Endodermal cell (in vitro differentiated cells): Measurements from ENCODE around the gene SNX3. TPM values are rescaled to one million over a fixed set of nuclear protein-coding genes. Genes with fewer than 3 reads are reported as not detected.
"Not testable (repeated sequence)": the region's sequence is repeated elsewhere in the genome, so short reads cannot be mapped to it uniquely, and the experiment has no call there.

Source experiments
- DNase-seq: peaks from one replicate; pipeline ENCODE4 v3.0.0-alpha.2; 2017
- H3K27ac ChIP-seq: 2 replicates; pipeline ENCODE4 v1.5.1; 2013; ENCODE audit warnings: mild to moderate bottlenecking, low read depth, low read length, moderate library complexity
- H3K27me3 ChIP-seq: 2 replicates; pipeline ENCODE4 v1.6.1; 2013; ENCODE audit warnings: mild to moderate bottlenecking, low read length, moderate library complexity; ENCODE audit not compliant: insufficient read depth, control insufficient read depth, poor library complexity, severe bottlenecking
- H3K36me3 ChIP-seq: 2 replicates; pipeline ENCODE4 v1.7.0; 2013; ENCODE audit warnings: mild to moderate bottlenecking, low read length, moderate library complexity; ENCODE audit not compliant: control insufficient read depth, insufficient read depth
- H3K4me1 ChIP-seq: one replicate; pipeline ENCODE4 v1.7.0; 2013; ENCODE audit warnings: low read length; ENCODE audit not compliant: control insufficient read depth, insufficient read depth
- H3K4me3 ChIP-seq: 2 replicates; pipeline ENCODE4 v1.5.1; 2013; ENCODE audit warnings: mild to moderate bottlenecking, low read length, moderate library complexity
- H3K9ac ChIP-seq: 2 replicates; pipeline ENCODE4 v1.6.1; 2013; ENCODE audit warnings: mild to moderate bottlenecking, low read length, moderate library complexity; ENCODE audit not compliant: poor library complexity, severe bottlenecking; ENCODE audit errors: extremely low read depth
- H3K9me3 ChIP-seq: 2 replicates; pipeline ENCODE4 v1.6.1; 2013; ENCODE audit warnings: mild to moderate bottlenecking, low read length, moderate library complexity; ENCODE audit not compliant: control insufficient read depth
- H3K27ac Mint-ChIP-seq: 2 replicates; pipeline ENCODE4 v1.8.0; 2020; ENCODE audit warnings: mixed read lengths
- H3K27me3 Mint-ChIP-seq: 2 replicates; pipeline ENCODE4 v1.8.0; 2021; ENCODE audit warnings: mild to moderate bottlenecking, mixed read lengths; ENCODE audit not compliant: insufficient read depth
- H3K36me3 Mint-ChIP-seq: 2 replicates; pipeline ENCODE4 v1.8.0; 2020; ENCODE audit warnings: low read depth, mixed read lengths
- H3K4me1 Mint-ChIP-seq: 2 replicates; pipeline ENCODE4 v1.8.0; 2020; ENCODE audit warnings: mixed read lengths
- H3K4me3 Mint-ChIP-seq: 2 replicates; pipeline ENCODE4 v1.8.0; 2020; ENCODE audit warnings: mild to moderate bottlenecking, moderate library complexity, mixed read lengths
- H3K9me3 Mint-ChIP-seq: 2 replicates; pipeline ENCODE4 v1.8.0; 2020; ENCODE audit warnings: mild to moderate bottlenecking, mixed read lengths
- WGBS, 2 experiments: methylation state at CpG; one replicate each; pipeline versions ENCODE4 v1.1.5 to v1.1.7; 2013; ENCODE audit warnings: missing lambda C conversion rate in 2 of 2, mixed read lengths in 1 of 2; ENCODE audit not compliant: insufficient coverage in 1 of 2, insufficient read length in 1 of 2; 5-methylcytosine and 5-hydroxymethylcytosine counted together
- total RNA-seq, 2 donors: library from RNA; stranded (reverse); fragmentation: NEBNext Ultra II Directional in 1 of 2; extraction: Animal tissue kit (Norgen Biotek cat#: 25700) in 1 of 2; gene quantifications; 2 replicates in 1 of 2; 3 replicates in 1 of 2; pipeline ENCODE4 v1.2.1, GENCODE V29; 2021
- TF ChIP-seq, protein P1 (sequence below): fragments of 200-600 bp; sonication (generic); conservative IDR thresholded peaks from 2 replicates; pipeline ENCODE4 v1.5.0; 2021; ENCODE audit warnings: antibody characterized with exemption, mild to moderate bottlenecking

SNX3 gene
- total RNA-seq, 2 donors from 2014 or later: 79.2 TPM

DNA sequence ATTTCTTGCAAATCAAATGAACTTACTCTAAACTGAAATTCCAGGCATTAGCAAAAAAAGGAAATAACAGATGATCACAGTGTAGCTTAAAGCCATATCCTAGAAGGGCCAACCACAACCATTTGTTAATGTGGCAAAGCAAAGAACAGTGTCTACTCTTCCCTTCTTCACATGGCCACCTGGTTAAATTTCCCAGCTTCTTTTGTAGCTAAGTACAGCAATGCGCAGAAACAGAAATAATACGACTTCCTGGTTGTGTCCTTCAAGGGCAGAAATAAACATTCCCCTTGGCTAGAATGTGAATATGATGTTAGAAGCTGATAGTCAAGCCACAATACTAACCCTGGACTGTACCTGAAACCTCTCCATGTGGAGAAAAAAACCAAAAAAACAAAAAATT is 9.6 kb downstream of the SNX3 start:
- Histone ChIP-seq H3K4me3 (no peak overlapping the region), H3K4me1 (no peaks in the 10 kb centered on the region), H3K9me3 (no peaks in the 10 kb centered on the region), H3K27ac (no peak overlapping the region), H3K36me3 (peaks cover 11% of the 10 kb centered on the region), H3K9ac (no peak overlapping the region), H3K27me3 (no peaks in the 10 kb centered on the region)
- Mint-ChIP-seq H3K9me3 (no peaks in the 10 kb centered on the region), H3K4me1 (peaks cover 9% of the 10 kb centered on the region), H3K27me3 (no peaks in the 10 kb centered on the region), H3K27ac (no peak overlapping the region), H3K4me3 (no peak overlapping the region), H3K36me3 (peaks cover 15% of the 10 kb centered on the region)
- WGBS, 2 experiments: 86 to 92% methylated on average over 1 to 2 of the region's 2 CpGs
- no peak for DNase-seq
- TF ChIP-seq, protein P1, sequence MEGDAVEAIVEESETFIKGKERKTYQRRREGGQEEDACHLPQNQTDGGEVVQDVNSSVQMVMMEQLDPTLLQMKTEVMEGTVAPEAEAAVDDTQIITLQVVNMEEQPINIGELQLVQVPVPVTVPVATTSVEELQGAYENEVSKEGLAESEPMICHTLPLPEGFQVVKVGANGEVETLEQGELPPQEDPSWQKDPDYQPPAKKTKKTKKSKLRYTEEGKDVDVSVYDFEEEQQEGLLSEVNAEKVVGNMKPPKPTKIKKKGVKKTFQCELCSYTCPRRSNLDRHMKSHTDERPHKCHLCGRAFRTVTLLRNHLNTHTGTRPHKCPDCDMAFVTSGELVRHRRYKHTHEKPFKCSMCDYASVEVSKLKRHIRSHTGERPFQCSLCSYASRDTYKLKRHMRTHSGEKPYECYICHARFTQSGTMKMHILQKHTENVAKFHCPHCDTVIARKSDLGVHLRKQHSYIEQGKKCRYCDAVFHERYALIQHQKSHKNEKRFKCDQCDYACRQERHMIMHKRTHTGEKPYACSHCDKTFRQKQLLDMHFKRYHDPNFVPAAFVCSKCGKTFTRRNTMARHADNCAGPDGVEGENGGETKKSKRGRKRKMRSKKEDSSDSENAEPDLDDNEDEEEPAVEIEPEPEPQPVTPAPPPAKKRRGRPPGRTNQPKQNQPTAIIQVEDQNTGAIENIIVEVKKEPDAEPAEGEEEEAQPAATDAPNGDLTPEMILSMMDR: no peak

DNA sequence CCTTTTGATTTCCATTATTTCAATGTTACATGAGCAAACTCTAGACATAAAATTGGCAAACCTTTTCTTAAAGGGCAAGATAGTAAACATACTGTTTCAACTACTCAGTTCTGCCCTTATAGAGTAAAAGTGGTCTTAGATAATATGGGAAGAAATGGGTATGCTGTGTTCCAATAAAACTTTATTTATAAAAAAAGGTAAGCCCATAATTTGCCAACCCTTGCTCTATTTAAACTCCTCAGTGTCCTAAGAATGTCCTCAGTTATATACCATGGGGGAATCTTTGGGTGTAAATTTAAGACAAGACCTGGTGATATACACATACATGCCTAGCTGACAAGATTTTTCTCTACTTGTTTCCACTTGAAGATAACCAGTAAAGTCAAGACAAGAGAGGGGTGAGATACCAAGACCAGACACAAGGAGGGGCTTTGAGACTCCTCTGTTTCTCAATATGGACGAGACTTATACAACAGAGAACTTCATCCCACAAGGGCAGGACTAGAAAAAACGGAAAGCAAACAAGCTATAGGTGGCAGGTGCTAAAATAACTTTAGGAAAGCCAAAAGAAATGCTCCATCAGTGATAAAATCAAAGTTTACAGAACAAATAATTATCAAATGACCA is 10.5 kb downstream of the SNX3 start:
- Mint-ChIP-seq H3K27ac (no peak overlapping the region), H3K9me3 (peaks cover 5% of the 10 kb centered on the region), H3K27me3 (no peaks in the 10 kb centered on the region), H3K4me1 (peaks cover 9% of the 10 kb centered on the region), H3K4me3 (no peak overlapping the region), H3K36me3 (peaks cover 22% of the 10 kb centered on the region)
- Histone ChIP-seq H3K36me3 (peaks cover 13% of the 10 kb centered on the region), H3K27ac (no peak overlapping the region), H3K9ac (no peak overlapping the region), H3K27me3 (no peaks in the 10 kb centered on the region), H3K9me3 (no peaks in the 10 kb centered on the region), H3K4me1 (no peaks in the 10 kb centered on the region), H3K4me3 (no peak overlapping the region)
- WGBS, 2 experiments: 60% methylated on average over 2 of the region's 2 CpGs; no CpG with 5 or more reads in 1 of the 2 experiments
- TF ChIP-seq, protein P1: peak; percentile 75
- DNase-seq: peak; percentile 70

DNA sequence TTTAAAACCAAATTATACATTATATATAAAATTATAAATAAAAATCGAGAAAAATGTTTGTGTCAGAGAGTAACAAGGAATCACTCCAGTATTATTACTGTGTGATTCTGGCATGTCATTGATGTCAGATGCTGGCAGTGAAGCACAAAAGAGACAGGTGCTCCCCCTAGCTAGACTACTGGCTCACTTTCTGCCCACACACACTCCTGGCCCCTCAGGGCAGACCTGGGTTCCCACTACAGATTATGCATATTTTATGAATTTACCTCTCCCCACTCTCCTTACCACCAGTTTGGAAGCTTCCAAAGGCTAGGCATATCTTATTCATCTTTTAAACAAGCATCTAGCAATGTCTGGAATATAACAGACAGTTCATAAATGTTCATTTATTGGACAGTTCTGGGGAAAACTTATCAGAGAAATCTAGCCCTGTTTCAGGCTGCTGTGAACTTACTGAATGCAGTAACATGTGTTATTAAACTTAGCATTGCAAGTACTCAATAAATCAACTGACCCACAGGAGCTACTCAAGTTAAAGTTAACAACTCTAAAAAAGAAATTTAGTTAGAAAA is 12.8 kb downstream of the SNX3 start:
- Mint-ChIP-seq H3K4me3 (no peak overlapping the region), H3K4me1 (peaks cover 6% of the 10 kb centered on the region), H3K27me3 (peaks cover 5% of the 10 kb centered on the region), H3K9me3 (peaks cover 5% of the 10 kb centered on the region), H3K36me3 (peaks cover 22% of the 10 kb centered on the region), H3K27ac (no peak overlapping the region)
- peaks cover 7% of the 10 kb centered on the region for H3K36me3 ChIP-seq
- no peaks in the 10 kb centered on the region for H3K27me3 ChIP-seq
- TF ChIP-seq, protein P1: peak; percentile 40
- H3K4me1 ChIP-seq: no peaks in the 10 kb centered on the region
- no peak overlapping the region for H3K9ac ChIP-seq
- no peak for DNase-seq
- H3K4me3 ChIP-seq: no peak overlapping the region
- H3K9me3 ChIP-seq: no peaks in the 10 kb centered on the region
- WGBS, 2 experiments: 86% methylated on average over 1 of the region's 1 CpG; no CpG with 5 or more reads in 1 of the 2 experiments
- no peak overlapping the region for H3K27ac ChIP-seq

DNA sequence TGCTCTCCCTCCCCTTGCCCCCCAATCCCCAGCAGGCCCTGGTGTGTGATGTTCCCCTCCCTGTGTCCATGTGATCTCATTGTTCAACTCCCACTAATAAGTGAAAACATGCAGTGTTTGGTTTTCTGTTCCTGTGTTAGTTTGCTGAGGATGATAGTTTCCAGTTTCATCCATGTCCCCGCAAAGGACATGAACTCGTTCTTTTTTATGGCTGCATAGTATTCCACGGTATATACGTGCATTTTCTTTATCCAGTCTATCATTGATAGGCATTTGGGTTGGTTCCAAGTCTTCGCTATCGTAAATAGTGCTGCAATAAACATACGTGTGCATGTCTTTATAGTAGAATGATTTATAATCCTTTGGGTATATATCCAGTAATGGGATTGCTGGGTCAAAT is 15.7 kb downstream of the SNX3 start:
- 93 to 96% methylated on average over 4 to 7 of the region's 7 CpGs for WGBS, 2 experiments
- H3K36me3 ChIP-seq: peaks cover 14% of the 10 kb centered on the region
- not testable (repeated sequence) for H3K27ac ChIP-seq, H3K27me3 ChIP-seq, DNase-seq, H3K27ac Mint-ChIP-seq, H3K4me3 Mint-ChIP-seq, H3K9me3 ChIP-seq, H3K4me1 ChIP-seq, H3K4me3 ChIP-seq, H3K9ac ChIP-seq, H3K9me3 Mint-ChIP-seq
- Mint-ChIP-seq H3K36me3 (peaks cover 26% of the 10 kb centered on the region), H3K27me3 (peaks cover 15% of the 10 kb centered on the region), H3K4me1 (peaks cover 21% of the 10 kb centered on the region)
